SIG-M5 treated with dmso at 0.1 percent for 504 hours (cell line): ENCODE measurements around the gene EPHA10.
"Not testable (repeated sequence)": the region's sequence is repeated elsewhere in the genome, so short reads cannot be mapped to it uniquely, and the experiment has no call there.

Experiments
- DNase-seq: peaks from one replicate; lab custom pipeline; 2025; ENCODE audit not compliant: unreplicated experiment; lab: John Stamatoyannopoulos, UW

Gene EPHA10

DNA sequence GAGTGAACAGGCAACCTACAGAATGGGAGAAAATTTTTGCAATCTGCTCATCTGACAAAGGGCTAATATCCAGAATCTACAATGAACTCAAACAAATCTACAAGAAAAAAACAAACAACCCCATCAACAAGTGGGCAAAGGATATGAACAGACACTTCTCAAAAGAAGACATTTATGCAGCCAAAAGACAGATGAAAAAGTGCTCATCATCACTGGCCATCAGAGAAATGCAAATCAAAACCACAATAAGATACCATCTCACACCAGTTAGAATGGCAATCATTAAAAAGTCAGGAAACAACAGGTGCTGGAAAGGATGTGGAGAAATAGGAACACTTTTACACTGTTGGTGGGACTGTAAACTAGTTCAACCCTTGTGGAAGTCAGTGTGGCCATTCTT is 6.5 kb upstream of the EPHA10 start:
- DNase-seq: not testable (repeated sequence)

DNA sequence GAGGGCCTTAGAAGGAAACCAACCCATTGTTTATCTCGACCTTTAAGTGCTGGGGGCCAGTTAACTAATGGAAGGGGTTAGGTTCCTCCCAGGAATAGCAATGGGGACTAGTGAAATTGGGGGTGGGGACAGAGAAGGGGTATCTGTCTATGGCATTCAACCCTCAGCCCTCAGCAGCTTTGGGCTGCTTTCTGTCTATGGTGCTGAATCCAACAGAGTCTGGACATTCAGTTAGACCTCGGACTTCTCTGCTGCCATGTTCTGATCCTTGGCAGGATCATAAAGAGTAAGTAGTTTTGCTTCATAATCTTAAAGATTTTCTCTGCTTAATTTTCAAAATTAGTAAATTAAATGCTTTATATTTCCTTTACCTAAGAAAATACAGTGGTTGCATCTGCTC is 2.6 kb upstream of the EPHA10 start:
- DNase-seq: no peak

DNA sequence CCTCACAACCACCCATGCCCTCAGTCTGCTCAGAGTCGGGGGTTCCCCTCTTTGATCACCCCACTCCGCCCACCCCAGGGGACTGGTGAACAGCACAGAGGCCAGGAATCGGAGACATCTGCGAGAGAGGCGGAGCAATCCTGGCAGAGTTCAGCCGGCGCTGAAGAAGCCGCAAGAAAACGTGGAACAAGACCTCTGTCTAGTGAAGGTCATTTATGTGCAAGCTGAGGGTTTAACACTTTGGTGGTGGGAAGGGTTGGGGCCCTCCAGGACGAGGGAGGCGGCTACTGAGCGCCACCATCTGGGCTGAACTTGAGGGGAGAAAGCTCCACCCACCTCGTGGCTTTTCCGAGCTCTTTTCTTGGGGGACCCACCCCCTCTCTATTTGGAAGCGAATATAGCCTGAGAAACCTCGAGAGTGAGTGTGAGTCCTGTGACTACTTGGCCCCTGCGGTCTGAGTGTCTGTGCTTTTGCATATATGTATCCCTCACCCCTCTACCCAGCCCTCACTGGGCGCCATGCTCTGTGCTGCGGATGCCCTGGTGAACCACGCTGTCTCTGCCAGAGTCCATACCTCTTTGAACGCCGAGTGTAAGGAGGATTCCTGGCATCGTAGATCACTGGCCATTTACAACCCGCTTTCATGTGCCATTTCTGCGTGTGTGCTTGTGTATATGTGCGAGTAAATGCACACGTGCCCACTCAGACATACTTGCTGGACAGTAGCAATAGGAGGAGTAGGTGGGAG is 1.2 kb upstream of the EPHA10 start:
- no peak for DNase-seq

DNA sequence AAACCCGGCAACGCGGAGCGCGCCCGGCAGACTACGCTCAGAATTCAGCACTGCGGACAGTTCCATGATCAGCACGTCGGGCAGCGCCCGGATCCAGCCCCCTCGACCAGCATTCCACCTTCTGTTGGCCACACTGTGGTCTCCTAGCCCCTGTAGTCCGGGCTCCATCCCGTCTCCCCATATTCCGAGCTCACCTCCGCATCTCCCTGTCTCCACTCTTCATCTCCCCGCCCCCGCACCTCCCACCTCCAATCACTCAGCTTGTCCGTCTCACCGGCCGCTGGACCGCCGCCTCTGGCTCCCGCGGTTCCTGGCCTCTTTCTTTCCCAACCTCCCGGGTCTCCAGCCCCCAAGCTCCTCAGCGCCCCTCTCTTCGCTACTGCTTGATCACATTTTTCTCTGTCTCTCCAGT is 500 bp downstream of the EPHA10 start:
- no peak for DNase-seq

DNA sequence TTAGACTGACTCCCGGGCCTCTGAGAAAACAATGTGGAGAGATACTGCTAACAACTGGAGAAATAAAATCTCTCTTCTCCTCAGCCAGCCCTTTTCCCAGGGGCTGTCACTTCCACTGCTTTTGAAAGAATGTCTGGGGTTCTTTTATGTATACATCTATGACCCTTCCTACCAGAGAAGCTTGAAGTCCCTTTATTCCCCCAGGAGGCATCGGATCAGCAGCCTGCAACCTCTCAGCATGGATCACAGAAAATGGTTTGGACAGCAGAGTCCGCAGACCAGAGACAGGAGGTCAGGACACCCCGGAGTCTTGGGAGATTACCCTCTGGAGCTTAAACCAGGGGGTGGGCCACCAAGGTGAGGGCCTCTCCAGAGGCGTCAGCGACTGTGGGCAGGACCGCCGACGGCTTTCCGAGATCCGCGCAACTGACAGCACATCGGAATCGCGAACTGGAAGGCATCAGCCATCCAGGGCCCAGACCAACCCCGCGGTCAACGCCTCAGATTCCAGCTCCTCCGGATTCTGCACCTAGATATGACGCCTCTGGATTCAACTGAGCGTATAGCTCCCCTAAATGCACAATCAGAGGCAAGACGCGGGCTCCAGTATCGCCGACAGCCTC is 1.0 kb downstream of the EPHA10 start:
- DNase-seq: no peak

DNA sequence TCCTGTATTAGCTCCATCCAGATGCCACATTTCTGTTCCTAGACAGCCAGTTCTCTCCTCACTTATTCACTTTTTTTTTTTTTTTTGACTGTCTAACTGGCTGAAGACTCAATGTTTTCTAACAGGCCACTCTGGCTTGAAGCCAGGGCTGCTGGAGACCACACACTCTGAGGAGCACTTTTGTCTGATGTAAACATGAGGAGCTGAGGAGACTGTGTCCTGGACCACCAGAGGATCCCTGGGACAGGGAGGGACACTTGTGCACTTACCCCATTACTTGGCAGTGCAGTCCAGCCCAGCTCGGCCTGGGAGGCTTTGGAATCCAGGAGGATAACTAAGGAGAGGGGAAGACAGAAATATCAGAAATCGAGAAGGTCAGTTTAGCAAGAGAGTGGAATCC is 2.4 kb downstream of the EPHA10 start:
- DNase-seq: no peak

DNA sequence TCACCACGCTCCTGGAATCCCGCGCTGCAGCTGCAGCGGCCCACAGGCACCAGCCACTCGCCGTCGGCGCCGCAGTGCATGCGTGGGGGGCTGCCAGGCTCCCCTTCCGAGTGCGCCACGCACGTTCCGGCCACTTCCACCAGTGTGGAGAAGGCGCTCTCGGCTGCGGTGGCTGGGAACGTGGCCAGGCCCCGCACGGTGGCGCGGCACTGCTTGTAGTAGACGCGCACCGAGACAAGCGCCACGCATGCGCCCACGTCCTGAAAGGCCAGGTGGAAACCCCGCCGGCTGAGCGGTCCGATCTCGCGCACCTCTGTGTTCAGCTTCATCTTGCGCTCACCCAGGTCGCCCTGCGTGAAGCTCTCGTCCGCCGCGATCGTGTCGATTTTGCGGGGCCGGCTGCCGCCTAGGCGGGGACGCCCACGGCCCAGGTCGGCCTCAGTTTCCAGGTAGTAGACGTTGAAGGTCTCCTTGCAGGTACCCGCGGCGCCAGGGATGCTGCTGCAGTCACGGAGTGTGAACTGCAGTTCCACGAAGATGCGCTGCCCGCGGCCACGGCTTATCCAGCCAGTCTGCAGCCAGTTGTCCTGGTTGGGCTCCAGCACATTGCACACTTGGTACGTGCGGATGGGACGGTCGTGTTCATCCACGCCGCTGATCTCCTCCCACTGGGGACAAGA is 3.4 kb downstream of the EPHA10 start:
- DNase-seq: no peak

DNA sequence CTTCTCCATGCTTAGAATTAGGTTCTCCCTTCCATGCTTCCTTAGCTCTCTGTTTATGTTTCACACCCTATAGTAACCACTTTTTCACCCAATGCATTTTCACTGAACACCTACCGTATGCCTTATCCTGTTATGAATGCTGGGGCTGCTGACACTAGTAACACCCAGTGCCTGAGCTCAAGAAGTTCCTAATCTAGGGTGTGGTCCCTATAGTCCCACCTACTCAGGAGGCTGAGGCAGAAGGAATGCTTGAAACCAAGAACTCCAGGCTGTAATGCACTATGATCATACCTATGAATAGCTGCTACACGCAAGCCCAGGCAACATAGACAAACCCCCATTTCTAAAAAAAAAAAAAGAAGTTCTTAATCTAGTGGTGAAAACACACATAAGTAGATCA is 5.5 kb downstream of the EPHA10 start:
- DNase-seq: no peak

DNA sequence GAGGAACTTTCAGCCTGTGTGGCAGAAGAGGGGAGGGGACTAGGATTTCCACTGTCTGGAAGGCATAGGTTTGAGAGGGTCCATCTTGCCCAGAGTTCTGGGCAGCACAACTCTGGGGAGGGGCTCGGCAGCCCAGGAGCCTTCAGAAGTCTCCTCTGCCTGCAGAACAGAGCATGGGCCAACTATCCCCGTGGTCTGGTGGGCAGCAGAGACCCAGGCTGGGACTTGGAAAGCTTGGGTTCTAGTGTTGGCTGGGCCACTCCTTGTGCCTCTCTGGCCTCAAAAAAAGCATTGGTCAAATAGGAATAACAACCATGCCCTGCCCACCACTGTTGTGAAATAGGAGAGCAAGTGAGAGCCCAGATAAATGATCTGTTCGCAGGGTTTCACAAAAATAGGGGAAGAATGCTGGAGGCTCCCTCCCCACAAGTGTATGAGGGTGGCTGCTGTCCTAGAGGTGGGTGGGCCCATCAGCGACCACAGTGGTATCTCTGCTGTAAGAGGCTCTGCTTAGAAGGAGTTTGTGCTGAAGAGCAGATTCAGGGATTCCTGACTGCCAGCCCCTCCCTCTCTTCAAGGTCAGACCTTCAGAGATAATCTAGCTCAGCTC is 8.9 kb downstream of the EPHA10 start:
- no peak for DNase-seq

DNA sequence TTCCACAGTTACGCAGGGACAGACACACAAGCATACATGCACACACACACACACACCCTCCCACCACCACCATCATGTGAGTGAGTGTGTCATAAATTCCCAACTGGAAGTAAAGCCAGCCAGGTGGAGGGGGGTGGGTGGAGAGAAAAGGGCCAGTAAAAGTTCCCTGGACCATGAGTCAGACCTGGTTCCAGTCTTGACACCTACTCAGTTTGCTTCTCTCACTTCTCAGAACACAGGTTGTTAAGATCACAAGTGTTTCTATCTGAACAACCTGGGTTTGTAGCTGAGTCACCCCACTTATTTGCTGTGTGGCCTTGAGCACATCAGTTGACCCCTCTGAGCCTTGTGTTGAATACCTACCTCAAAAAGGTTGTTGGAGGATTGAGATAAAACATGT is 9.6 kb downstream of the EPHA10 start:
- no peak for DNase-seq

DNA sequence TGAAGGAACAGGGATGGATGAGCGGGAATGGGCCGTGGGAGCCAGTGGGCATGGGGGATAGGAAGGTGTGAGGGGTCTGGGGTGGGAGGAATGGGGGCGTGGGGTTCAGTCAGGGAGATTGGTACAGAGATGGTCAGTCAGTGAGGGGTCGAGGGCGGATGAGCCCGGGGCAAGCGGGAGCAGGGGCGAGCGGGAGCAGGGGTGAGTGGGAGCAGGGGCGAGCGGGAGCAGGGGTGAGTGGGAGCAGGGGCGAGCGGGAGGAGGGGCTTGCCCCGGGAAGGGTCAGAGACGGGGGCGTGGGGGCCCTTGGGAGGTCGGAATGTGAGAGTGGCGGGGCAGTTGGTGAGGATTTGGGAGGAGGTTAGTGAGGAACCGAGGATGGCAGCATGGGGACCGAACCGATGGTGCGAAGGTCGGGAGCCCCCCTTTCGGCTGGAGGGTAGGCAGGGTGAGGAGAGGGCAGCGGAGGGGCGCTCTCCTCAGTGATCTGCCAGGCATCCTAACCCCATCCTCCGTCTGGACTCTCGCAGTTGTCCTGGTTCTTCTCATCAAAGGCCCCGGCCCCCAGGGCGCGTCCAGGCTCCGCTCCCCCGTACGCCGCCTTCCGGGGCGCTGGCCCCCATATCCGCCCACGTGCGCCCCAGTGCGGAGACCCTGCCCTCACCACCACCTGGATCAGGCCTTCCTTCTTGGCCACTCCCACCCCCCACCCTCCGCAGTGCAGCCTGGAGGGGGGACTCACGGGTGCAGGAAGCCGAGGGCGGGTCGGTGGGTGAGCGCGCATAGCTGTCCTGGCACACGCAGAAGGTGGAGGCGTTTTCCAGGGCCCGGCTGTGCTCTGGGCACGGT is 11.2 kb downstream of the EPHA10 start:
- no peak for DNase-seq

DNA sequence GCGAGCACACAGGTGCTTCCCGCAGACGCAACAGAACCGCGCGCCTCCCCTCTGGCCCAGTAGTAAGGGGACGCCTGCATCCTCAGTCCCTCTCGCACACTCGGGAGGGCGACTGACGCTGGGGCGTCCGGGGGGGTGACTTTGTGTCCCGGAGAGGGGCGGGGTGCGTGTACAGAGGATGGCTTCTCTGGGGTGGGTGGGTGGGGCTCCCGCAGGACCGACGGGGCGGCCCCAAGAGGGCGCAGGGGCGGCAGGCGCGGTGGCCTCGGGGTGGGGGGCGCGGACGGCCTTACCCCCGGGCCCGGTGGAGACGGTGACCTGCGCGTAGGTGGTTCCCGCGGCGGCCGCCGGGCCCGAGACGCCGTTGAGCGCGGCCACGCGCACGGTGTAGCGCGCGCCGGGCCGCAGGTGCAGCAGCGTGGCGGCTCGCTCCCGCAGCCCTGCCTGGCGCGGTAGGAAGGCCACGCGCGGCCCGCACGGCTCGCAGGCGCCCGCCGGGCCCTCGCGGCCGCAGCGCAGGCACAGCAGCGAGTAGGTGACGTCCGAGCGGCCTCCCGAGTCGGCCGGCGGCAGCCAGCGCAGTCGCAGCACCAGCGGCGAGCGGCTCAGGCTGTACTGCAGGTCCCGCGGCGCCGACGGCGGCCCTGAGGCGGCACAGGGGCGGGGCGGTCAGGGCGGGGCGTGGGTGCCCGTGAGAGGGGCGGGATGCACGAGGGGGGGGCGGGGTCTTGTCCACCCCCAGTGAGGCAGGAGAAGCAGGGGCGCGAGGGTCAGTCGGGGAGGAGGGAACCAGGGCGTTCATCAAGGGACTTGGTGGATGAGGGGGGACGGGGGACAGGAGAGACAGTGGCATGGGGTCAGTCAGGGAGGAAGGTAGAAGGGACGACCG is 12.1 kb downstream of the EPHA10 start:
- no peak for DNase-seq

DNA sequence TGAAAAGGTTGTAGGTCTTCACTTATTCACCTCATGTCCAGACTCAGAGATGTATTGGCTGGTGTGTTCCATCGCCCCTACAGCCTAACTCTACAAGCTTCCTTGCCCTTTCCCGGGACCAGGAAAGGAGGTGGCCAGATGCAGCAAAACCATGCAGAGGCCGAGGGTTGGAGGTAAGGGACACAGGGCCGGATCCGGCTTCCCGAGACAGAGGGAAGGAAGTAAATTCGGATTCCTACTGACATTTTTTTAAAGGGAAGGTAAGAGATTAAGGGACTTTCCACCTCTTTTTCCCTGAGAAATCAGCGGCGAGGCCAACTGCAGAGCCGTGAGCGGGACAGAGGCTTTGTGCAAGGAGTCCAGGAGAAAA is 12.7 kb downstream of the EPHA10 start:
- DNase-seq: no peak

DNA sequence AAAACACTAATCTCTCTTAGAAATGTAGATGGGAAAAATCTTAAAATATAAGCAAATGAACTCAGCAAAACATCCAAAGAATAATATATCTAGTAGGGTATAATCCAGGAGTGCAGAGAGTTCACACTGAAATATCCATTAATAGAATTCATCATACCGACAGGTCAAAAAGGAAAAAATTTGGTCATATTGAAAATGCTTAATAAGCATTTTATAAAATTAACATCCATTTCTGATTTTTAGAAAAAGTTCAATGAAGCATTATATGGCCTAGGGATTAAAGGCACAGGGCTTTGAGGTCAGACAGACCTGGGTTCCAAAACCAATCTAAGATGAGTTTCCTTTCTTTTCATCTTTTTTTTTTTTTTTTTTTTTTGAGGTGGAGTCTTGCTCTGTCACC is 16.4 kb downstream of the EPHA10 start:
- DNase-seq: no peak

DNA sequence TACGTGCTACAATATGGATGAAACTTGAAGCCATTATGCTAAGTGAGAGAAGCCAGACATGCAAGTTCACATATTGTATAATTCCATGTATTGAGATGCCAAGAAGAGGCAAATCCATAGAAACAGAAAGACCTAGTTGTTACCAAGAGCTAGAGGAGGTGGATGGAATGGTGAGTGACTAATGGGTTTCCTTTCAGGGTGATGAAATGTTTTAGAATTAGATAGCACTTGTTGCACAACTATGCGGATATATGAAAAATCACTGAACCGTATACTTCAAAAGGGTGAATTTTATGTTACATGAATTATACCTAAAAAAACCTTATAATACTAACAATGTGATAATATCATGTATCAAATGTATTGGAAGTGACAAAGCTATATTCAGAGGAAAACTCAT is 18.1 kb downstream of the EPHA10 start:
- DNase-seq: peak; percentile 21

DNA sequence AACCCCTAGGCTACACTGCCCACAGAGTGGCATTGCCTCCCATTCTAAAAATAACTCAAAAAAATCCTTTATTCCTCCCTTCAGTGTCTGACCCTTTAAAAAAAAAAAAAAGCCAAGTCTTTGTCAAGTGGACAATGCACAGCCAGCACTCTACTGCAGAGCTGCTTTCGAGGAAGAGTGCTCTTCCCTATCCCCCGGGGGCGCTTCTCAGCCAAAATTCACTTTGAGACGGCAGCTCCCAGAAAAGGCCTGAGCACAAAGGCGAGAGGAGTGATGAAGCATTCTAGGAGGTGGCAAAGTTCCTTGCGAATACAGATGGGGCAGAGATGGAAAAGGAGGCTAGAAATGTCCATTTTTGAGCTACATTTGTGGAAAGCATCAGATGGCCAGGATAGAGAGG is 23.3 kb downstream of the EPHA10 start:
- DNase-seq: no peak

DNA sequence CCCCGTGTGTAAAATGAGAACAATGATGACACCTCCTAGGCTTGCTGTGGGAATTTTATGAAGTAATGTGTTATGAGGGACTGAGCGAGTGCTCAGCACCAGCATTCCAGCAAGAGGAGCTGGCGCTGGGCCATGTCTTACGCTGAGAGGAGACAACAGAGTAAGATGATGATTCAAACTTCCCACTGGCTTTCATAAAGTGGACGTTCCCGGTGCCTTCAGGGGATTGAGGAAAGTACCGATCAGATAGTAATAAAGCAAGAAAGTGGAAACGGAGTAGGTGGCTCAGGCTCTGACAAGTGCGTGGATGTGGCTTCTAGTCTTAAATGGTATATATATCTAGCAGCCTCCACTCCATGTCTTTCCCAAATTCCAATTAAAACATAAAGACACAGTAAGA is 23.8 kb downstream of the EPHA10 start:
- no peak for DNase-seq

DNA sequence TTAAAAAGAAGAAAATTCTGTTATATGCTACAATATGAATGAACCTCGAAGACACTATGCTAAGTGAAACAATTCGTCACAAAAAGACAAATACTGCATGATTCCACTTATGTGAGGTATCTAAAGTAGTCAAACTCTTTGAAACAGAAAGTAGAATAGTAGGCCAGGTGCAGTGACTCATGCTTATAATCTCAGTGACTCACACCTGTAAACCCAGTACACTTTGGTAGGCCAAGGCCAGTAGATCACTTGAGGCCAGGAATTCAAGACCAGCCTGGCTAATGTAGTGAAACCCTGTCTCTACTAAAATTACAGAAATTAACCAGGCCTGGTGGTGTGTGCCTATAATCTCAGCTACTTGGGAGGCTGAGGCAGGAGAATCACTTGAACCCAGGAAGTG is 25.7 kb downstream of the EPHA10 start:
- DNase-seq: no peak

DNA sequence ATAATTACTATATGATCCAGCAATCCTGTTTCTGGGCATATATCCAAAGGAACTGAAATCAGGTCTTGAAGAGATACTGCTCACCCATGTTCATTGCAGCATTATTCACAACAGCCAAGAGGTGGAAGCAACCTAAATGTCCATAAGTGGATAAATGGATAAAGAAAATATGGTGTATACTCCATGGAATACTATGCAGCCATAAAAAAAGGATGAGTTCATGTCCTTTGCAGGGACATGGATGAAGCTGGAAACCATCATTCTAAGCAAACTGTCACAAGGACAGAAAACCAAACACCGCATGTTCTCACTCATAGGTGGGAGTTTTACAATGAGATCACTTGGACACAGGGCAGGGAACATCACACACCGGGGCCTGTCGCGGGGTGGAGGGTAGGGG is 26.3 kb downstream of the EPHA10 start:
- not testable (repeated sequence) for DNase-seq

DNA sequence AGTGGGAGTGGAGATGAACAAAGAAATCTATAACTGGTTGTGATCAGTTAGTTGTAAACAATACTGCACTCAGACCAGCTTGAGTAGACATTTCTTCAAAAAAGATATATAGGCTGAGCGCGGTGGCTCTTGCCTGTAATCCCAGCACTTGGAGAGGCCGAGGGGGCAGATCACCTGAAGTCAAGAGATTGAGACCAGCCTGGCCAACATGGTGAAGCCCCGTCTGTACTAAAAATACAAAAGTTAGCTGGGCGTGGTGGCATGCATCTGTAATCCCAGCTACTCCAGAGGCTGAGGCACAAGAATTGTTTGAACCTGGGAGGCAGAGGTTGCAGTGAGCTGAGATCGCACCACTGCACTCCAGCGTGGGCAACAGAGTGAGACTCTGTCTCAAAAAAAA is 26.9 kb downstream of the EPHA10 start:
- DNase-seq: not testable (repeated sequence)
